ENCODE results near the gene MSLN.

GRCh38 chr16:762595-763268, 2.2 kb downstream of the MSLN start:
- no peak for TF ChIP-seq POLR2A (IDR thresholded peaks at IDR 0.05; ENCODE audit: extremely low read depth, insufficient read length)
- TF ChIP-seq CTCF (IDR thresholded peaks at IDR 0.05; ENCODE audit: low read depth, low read length): no peak

All from NB4 (cell line).